ENCODE results near the gene OLFM2.
"Not testable (repeated sequence)": the region's sequence is repeated elsewhere in the genome, so short reads cannot be mapped to it uniquely, and the experiment has no call there.

Gene OLFM2

GRCh38 chr19:9823816-9824215 lies 112.5 kb downstream of the OLFM2 start:
- no peak for DNase-seq

GRCh38 chr19:9820034-9820433 lies 116.3 kb downstream of the OLFM2 start:
- DNase-seq: not testable (repeated sequence)

GRCh38 chr19:9819596-9819909 lies 116.8 kb downstream of the OLFM2 start:
- DNase-seq: no peak

GRCh38 chr19:9818734-9819595 lies 117.3 kb downstream of the OLFM2 start, which contains the start of gene FBXL12:
Gene FBXL12 (minus strand): TSS chr19:9819079. CDS start chr19:9818813, 266 bp downstream.
- DNase-seq: peak; percentile 100

GRCh38 chr19:9818175-9818733 lies 118.1 kb downstream of the OLFM2 start:
- no peak for DNase-seq

- DNase-seq: no peak
Observed at GRCh38 chr19:9811139-9811538, 125.2 kb downstream of the OLFM2 start.

- no peak for DNase-seq
Observed at GRCh38 chr19:9808855-9809824, 127.2 kb downstream of the OLFM2 start.

GRCh38 chr19:9806803-9807202 lies 129.5 kb downstream of the OLFM2 start:
- no peak for DNase-seq

All from activated CD4-positive, alpha-beta T cell treated with anti-CD3 and anti-CD28 coated beads for 48 hours (primary cell).